SK-N-SH (cell line): ENCODE data around the gene HSBP1. TPM values are rescaled to one million over a fixed set of nuclear protein-coding genes. Genes with fewer than 3 reads are reported as not detected.

Source experiments
- CTCF ChIA-PET: fragments of 300-600, 350-600 bp; formaldehyde crosslinking; extraction: SDS; loops from one replicate; lab custom pipeline; 2021; lab: Yijun Ruan, JAX
- POLR2A ChIA-PET: fragments of 350-600 bp; sonication (Branson Sonifier 250); formaldehyde crosslinking; extraction: SDS; loops from one replicate; lab custom pipeline; 2020; ENCODE audit warnings: antibody characterized with exemption, inconsistent platforms; lab: Yijun Ruan, JAX
- DNase-seq: peaks from one replicate; pipeline ENCODE4 v3.0.0; 2012
- H2AFZ ChIP-seq: fragments of 200-600 bp; sonication (generic); 2 replicates; pipeline ENCODE4 v1.8.1; 2016; ENCODE audit warnings: antibody characterized with exemption, mild to moderate bottlenecking, low read depth
- H3F3A ChIP-seq: fragments of 200-600 bp; sonication (generic); replicated peaks from 2 replicates; pipeline ENCODE3; 2016; ENCODE audit warnings: antibody characterized with exemption, mild to moderate bottlenecking; ENCODE audit not compliant: insufficient read depth
- H3K27ac ChIP-seq, 2 experiments: fragments of 200-500 bp in 1 of 2; fragments of 200-600 bp in 1 of 2; sonication (Bioruptor generic) in 1 of 2; sonication (generic), shearing (Covaris generic) in 1 of 2; 2 replicates each; pipeline versions ENCODE4 v1.5.1 to v1.6.1; 2014 to 2016; ENCODE audit warnings: low read depth in 2 of 2, inconsistent platforms in 1 of 2, low read length in 1 of 2, mild to moderate bottlenecking in 1 of 2, mixed read lengths in 1 of 2
- H3K27me3 ChIP-seq: fragments of 200-600 bp; sonication (generic), shearing (Covaris generic); 2 replicates; pipeline ENCODE4 v1.6.1; 2016; ENCODE audit warnings: mixed run types; ENCODE audit not compliant: insufficient read depth
- H3K36me3 ChIP-seq, 2 experiments: fragments of 200-500 bp in 1 of 2; fragments of 200-600 bp in 1 of 2; sonication (Bioruptor generic) in 1 of 2; sonication (generic) in 1 of 2; replicated peaks in 1 of 2; 2 replicates each; pipeline versions ENCODE3 to v1.5.1; 2014 to 2016; ENCODE audit warnings: low read length in 1 of 2, mild to moderate bottlenecking in 1 of 2; ENCODE audit not compliant: insufficient read depth in 2 of 2, control insufficient read depth in 1 of 2
- H3K4me1 ChIP-seq, 2 experiments: fragments of 200-500 bp in 1 of 2; fragments of 200-600 bp in 1 of 2; sonication (Bioruptor generic) in 1 of 2; sonication (generic), shearing (Covaris generic) in 1 of 2; 2 replicates each; pipeline versions ENCODE4 v1.5.1 to v1.6.1; 2014 to 2016; ENCODE audit warnings: low read depth in 1 of 2, low read length in 1 of 2, mixed run types in 1 of 2; ENCODE audit not compliant: insufficient read depth in 2 of 2, control insufficient read depth in 1 of 2
- H3K4me2 ChIP-seq: fragments of 200-600 bp; sonication (generic), shearing (Covaris generic); 2 replicates; pipeline ENCODE4 v1.6.1; 2017; ENCODE audit warnings: mixed run types
- H3K4me3 ChIP-seq, 2 experiments: fragments of 200-500 bp in 1 of 2; fragments of 200-600 bp in 1 of 2; sonication (Bioruptor generic) in 1 of 2; sonication (generic), shearing (Covaris generic) in 1 of 2; 2 replicates each; pipeline versions ENCODE4 v1.5.1 to v1.8.1; 2014 to 2016; ENCODE audit warnings: low read depth in 2 of 2, inconsistent platforms in 1 of 2, low read length in 1 of 2, mild to moderate bottlenecking in 1 of 2, mixed read lengths in 1 of 2, moderate library complexity in 1 of 2
- H3K79me2 ChIP-seq: fragments of 200-600 bp; sonication (generic); 2 replicates; pipeline ENCODE4 v1.8.1; 2017; ENCODE audit warnings: mild to moderate bottlenecking; ENCODE audit not compliant: insufficient read depth
- H3K9ac ChIP-seq: fragments of 200-600 bp; sonication (generic); 2 replicates; pipeline ENCODE4 v1.6.1; 2017; ENCODE audit warnings: mixed run types
- H3K9me2 ChIP-seq: fragments of 200-600 bp; sonication (generic); 2 replicates; pipeline ENCODE4 v1.6.1; 2017; ENCODE audit warnings: mixed run types
- H3K9me3 ChIP-seq: fragments of 200-600 bp; sonication (generic); 2 replicates; pipeline ENCODE4 v1.6.1; 2017; ENCODE audit warnings: mixed run types, mild to moderate bottlenecking, moderate library complexity
- H4K20me1 ChIP-seq: fragments of 200-600 bp; sonication (generic); 2 replicates; pipeline ENCODE4 v1.6.1; 2017; ENCODE audit warnings: mild to moderate bottlenecking, mixed run types; ENCODE audit not compliant: insufficient read depth
- ELF1 ChIP-seq: IDR thresholded peaks from 2 replicates; pipeline ENCODE4 v1.4.0; 2012
- FOSL2 ChIP-seq: IDR thresholded peaks from 2 replicates; pipeline ENCODE4 v1.4.0; 2012; ENCODE audit warnings: low read depth, mild to moderate bottlenecking, moderate library complexity, borderline replicate concordance
- FOXJ3 ChIP-seq: sonication (generic); formaldehyde crosslinking; IDR thresholded peaks from 2 replicates; pipeline ENCODE4 v1.5.1; 2020; ENCODE audit warnings: mild to moderate bottlenecking, missing genetic modification reagents
- GABPA ChIP-seq: IDR thresholded peaks from 2 replicates; pipeline ENCODE4 v1.4.0; 2012; ENCODE audit warnings: low read depth, mild to moderate bottlenecking
- IRF3 ChIP-seq: fragments of 150-350 bp; IDR thresholded peaks from 2 replicates; pipeline ENCODE4 v1.6.1; 2016; ENCODE audit warnings: mild to moderate bottlenecking, low read depth, low read length
- MXI1 ChIP-seq: IDR thresholded peaks from 2 replicates; pipeline ENCODE4 v1.6.1; 2012; ENCODE audit warnings: mild to moderate bottlenecking, low read depth, low read length, improper control_type of control experiment
- PBX3 ChIP-seq: IDR thresholded peaks from 2 replicates; pipeline ENCODE4; 2012
- POLR2AphosphoS5 ChIP-seq: IDR thresholded peaks from 2 replicates; pipeline ENCODE4 v1.6.1; 2012; ENCODE audit warnings: low read depth, low read length
- RAD21 ChIP-seq: IDR thresholded peaks from 2 replicates; pipeline ENCODE4 v1.6.1; 2012; ENCODE audit warnings: mild to moderate bottlenecking, low read length
- RCOR1 ChIP-seq: fragments of 150-350 bp; IDR thresholded peaks from 2 replicates; pipeline ENCODE4 v1.6.1; 2017; ENCODE audit warnings: antibody characterized with exemption, low read length
- RFX5 ChIP-seq: IDR thresholded peaks from 2 replicates; pipeline ENCODE4 v1.6.1; 2012; ENCODE audit warnings: mild to moderate bottlenecking, improper control_type of control experiment, low read length
- SMC3 ChIP-seq: IDR thresholded peaks from 2 replicates; pipeline ENCODE4 v1.6.1; 2012; ENCODE audit warnings: low read depth, low read length, improper control_type of control experiment
- TEAD4 ChIP-seq: IDR thresholded peaks from 2 replicates; pipeline ENCODE4 v1.4.0; 2012; ENCODE audit warnings: mild to moderate bottlenecking, borderline replicate concordance; ENCODE audit not compliant: insufficient read depth
- USF1 ChIP-seq: IDR thresholded peaks from 2 replicates; pipeline ENCODE4 v1.4.0; 2012; ENCODE audit warnings: low read depth, borderline replicate concordance
- ZBTB33 ChIP-seq: IDR thresholded peaks from 2 replicates; pipeline ENCODE4 v1.4.0; 2012; ENCODE audit warnings: low read depth, borderline replicate concordance
- WGBS: methylation state at CpG from one replicate; pipeline ENCODE4 v1.1.6; 2017; ENCODE audit warnings: low lambda C conversion rate; 5-methylcytosine and 5-hydroxymethylcytosine counted together
- polyA plus RNA-seq, 3 experiments: library from polyadenylated mRNA; depleted of rRNA; stranded (reverse); fragments of >200 nt; gene quantifications; 2 replicates each; pipeline ENCODE4 v1.2.3, GENCODE V29; 2012
- TF ChIP-seq, protein P1 (sequence below): IDR thresholded peaks from 2 replicates; pipeline ENCODE4 v1.6.1; 2012; ENCODE audit warnings: mild to moderate bottlenecking, low read depth, low read length, moderate library complexity

Gene HSBP1
- polyA plus RNA-seq, 1 of the 3 experiments (the other 2 are of a cell fraction) = 177 TPM

DNA sequence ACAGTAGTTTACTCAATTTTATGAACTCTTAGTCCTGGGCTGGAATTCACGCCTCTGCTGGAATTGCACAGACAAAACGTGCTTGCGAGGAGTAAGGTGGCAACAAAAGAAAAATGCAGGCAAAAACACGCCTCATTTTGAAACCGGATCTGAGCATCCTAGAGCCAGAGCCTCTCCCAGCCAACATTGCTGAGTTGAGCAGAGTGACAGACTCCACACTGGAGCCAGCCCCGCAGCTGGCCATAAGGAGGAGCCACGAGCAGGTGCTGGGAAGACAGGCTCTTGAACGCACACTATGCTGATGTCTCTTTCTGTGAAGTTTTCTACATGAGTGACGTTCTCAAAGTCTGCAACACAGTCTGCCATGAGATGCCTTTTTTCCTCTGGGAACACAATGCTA, 14.6 kb upstream of the HSBP1 start:
- CTCF ChIA-PET = no interaction called here
- Histone ChIP-seq H4K20me1 (no peaks in the 10 kb centered on the region), H3K9me2 (no peaks in the 10 kb centered on the region), H3K79me2 (no peaks in the 10 kb centered on the region), H3K4me2 (no peak overlapping the region), H3K27me3 (no peaks in the 10 kb centered on the region), H3K27ac (no peak overlapping the region), H2AFZ (no peak overlapping the region), H3K9ac (no peak overlapping the region), H3K9me3 (no peaks in the 10 kb centered on the region), H3K36me3 (no peaks in the 10 kb centered on the region), H3K4me1 (no peaks in the 10 kb centered on the region), H3K4me3 (no peak overlapping the region), H3F3A (no peaks in the 10 kb centered on the region)
- TF ChIP-seq MXI1 = no peak
- TF ChIP-seq POLR2AphosphoS5 = no peak
- no peak for TF ChIP-seq ZBTB33
- TF ChIP-seq, protein P1, sequence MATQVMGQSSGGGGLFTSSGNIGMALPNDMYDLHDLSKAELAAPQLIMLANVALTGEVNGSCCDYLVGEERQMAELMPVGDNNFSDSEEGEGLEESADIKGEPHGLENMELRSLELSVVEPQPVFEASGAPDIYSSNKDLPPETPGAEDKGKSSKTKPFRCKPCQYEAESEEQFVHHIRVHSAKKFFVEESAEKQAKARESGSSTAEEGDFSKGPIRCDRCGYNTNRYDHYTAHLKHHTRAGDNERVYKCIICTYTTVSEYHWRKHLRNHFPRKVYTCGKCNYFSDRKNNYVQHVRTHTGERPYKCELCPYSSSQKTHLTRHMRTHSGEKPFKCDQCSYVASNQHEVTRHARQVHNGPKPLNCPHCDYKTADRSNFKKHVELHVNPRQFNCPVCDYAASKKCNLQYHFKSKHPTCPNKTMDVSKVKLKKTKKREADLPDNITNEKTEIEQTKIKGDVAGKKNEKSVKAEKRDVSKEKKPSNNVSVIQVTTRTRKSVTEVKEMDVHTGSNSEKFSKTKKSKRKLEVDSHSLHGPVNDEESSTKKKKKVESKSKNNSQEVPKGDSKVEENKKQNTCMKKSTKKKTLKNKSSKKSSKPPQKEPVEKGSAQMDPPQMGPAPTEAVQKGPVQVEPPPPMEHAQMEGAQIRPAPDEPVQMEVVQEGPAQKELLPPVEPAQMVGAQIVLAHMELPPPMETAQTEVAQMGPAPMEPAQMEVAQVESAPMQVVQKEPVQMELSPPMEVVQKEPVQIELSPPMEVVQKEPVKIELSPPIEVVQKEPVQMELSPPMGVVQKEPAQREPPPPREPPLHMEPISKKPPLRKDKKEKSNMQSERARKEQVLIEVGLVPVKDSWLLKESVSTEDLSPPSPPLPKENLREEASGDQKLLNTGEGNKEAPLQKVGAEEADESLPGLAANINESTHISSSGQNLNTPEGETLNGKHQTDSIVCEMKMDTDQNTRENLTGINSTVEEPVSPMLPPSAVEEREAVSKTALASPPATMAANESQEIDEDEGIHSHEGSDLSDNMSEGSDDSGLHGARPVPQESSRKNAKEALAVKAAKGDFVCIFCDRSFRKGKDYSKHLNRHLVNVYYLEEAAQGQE = no peak
- TF ChIP-seq RFX5 = no peak
- TF ChIP-seq IRF3 = no peak
- no peak for TF ChIP-seq SMC3
- no peak for TF ChIP-seq ELF1
- TF ChIP-seq RAD21 = no peak
- POLR2A ChIA-PET = no interaction called here
- WGBS = 65% methylated on average over 8 of the region's 9 CpGs
- no peak for DNase-seq

GRCh38 chr16:83794860-83795554, 12.8 kb upstream of the HSBP1 start:
- CTCF ChIA-PET = no interaction called here

More at GRCh38 chr16:83794860-83795554, 12.8 kb upstream of the HSBP1 start:
- no peaks in the 10 kb centered on the region for H3K79me2 ChIP-seq
- no peaks in the 10 kb centered on the region for H3K27me3 ChIP-seq
- no peak for DNase-seq
- H3K36me3 ChIP-seq = no peaks in the 10 kb centered on the region
- no peaks in the 10 kb centered on the region for H3K9me2 ChIP-seq
- no peak overlapping the region for H3K27ac ChIP-seq
- POLR2A ChIA-PET = no interaction called here
- TF ChIP-seq RCOR1 (no peak), FOXJ3 (no peak), SMC3 (no peak), FOSL2 (no peak), PBX3 (no peak), GABPA (no peak), TEAD4 (no peak), RFX5 (no peak), USF1 (no peak)
- no peaks in the 10 kb centered on the region for H3K9me3 ChIP-seq
- H3F3A ChIP-seq = no peaks in the 10 kb centered on the region
- H3K4me3 ChIP-seq = no peak overlapping the region
- no peak overlapping the region for H3K4me2 ChIP-seq
- H4K20me1 ChIP-seq = no peaks in the 10 kb centered on the region
- H3K4me1 ChIP-seq = no peaks in the 10 kb centered on the region
- WGBS = 50% methylated on average over 10 of the region's 10 CpGs
- no peak overlapping the region for H2AFZ ChIP-seq
- no peak overlapping the region for H3K9ac ChIP-seq
